ENCODE data around the gene CBFA2T3.

Gene CBFA2T3

GRCh38 chr16:88978608-88979346 is 1.8 kb upstream of the CBFA2T3 start:
- FAIRE-seq (no peak), DNase-seq (ENCODE audit: insufficient read length, low spot score) (no peak)

- DNase-seq (ENCODE audit: insufficient read length, low spot score) (no peak), FAIRE-seq (no peak)
Observed at GRCh38 chr16:88977812-88978607, 1.0 kb upstream of the CBFA2T3 start.

- DNase-seq (ENCODE audit: insufficient read length, low spot score) (no peak), FAIRE-seq (no peak)
Observed at GRCh38 chr16:88976366-88977017, 515 bp downstream of the CBFA2T3 start.

- DNase-seq (ENCODE audit: insufficient read length, low spot score) (no peak), FAIRE-seq (no peak)
Observed at GRCh38 chr16:88975511-88976061, 1.4 kb downstream of the CBFA2T3 start.

GRCh38 chr16:88974916-88975215 is 2.1 kb downstream of the CBFA2T3 start:
- FAIRE-seq: no peak

GRCh38 chr16:88974080-88974915 is 2.7 kb downstream of the CBFA2T3 start:
- DNase-seq (ENCODE audit: insufficient read length, low spot score) (no peak), FAIRE-seq (no peak)

More at GRCh38 chr16:88974916-88975215, 2.1 kb downstream of the CBFA2T3 start:
- DNase-seq (ENCODE audit: insufficient read length, low spot score): no peak

GRCh38 chr16:88973415-88974050 is 3.5 kb downstream of the CBFA2T3 start:
- no peak for DNase-seq (ENCODE audit: insufficient read length, low spot score)
- FAIRE-seq: no peak

GRCh38 chr16:88973007-88973410 is 4.0 kb downstream of the CBFA2T3 start:
- no peak for FAIRE-seq
- DNase-seq (ENCODE audit: insufficient read length, low spot score): no peak

- FAIRE-seq: no peak
- DNase-seq (ENCODE audit: insufficient read length, low spot score): no peak
Observed at GRCh38 chr16:88972349-88972748, 4.7 kb downstream of the CBFA2T3 start.

GRCh38 chr16:88971371-88972097 is 5.5 kb downstream of the CBFA2T3 start:
- no peak for DNase-seq (ENCODE audit: insufficient read length, low spot score)
- FAIRE-seq: no peak

GRCh38 chr16:88970539-88971065 is 6.4 kb downstream of the CBFA2T3 start:
- DNase-seq (ENCODE audit: insufficient read length, low spot score): no peak
- no peak for FAIRE-seq

- DNase-seq (ENCODE audit: insufficient read length, low spot score): no peak
- FAIRE-seq: no peak
Observed at GRCh38 chr16:88970050-88970449, 7.0 kb downstream of the CBFA2T3 start.

- DNase-seq (ENCODE audit: insufficient read length, low spot score): no peak
- FAIRE-seq: no peak
Observed at GRCh38 chr16:88969361-88969831, 7.6 kb downstream of the CBFA2T3 start.

- FAIRE-seq: no peak
Observed at GRCh38 chr16:88968589-88969280, 8.3 kb downstream of the CBFA2T3 start.

GRCh38 chr16:88967830-88968588 is 9.0 kb downstream of the CBFA2T3 start:
- DNase-seq (ENCODE audit: insufficient read length, low spot score): no peak
- no peak for FAIRE-seq

More at GRCh38 chr16:88968589-88969280, 8.3 kb downstream of the CBFA2T3 start:
- no peak for DNase-seq (ENCODE audit: insufficient read length, low spot score)

- no peak for DNase-seq (ENCODE audit: insufficient read length, low spot score)
- FAIRE-seq: no peak
Observed at GRCh38 chr16:88966986-88967829, 9.8 kb downstream of the CBFA2T3 start.

All from HTR-8/SVneo (cell line).